MCF 10A (cell line): ENCODE measurements around the gene BNIP5. TPM values are rescaled to one million over a fixed set of nuclear protein-coding genes. Genes with fewer than 3 reads are reported as not detected.
A peak's percentile ranks its signal among the peaks of the same experiment; 100 is the strongest.

Source experiments
- BruUV-seq: library from RNA; stranded (reverse); fragments of 400-500 nt; replicated peaks from 2 replicates; lab custom pipeline; 2021; lab: Mats Ljungman, UMichigan
- CTCF ChIA-PET: fragments of 300-600 bp; sonication (Branson Sonifier 250); formaldehyde crosslinking; extraction: SDS; loops from one replicate; lab custom pipeline; 2021; ENCODE audit warnings: antibody characterized with exemption, inconsistent platforms; lab: Yijun Ruan, JAX
- POLR2A ChIA-PET: fragments of 300-600, 350-650 bp; sonication (Branson Sonifier 250); formaldehyde crosslinking; extraction: SDS; loops from one replicate; lab custom pipeline; 2020; ENCODE audit warnings: antibody characterized with exemption, inconsistent platforms; lab: Yijun Ruan, JAX
- DNase-seq: peaks from one replicate; pipeline ENCODE4 v3.0.0-alpha.2; 2018; ENCODE audit not compliant: unreplicated experiment
- H3K27ac Mint-ChIP-seq: one replicate; pipeline ENCODE4 v1.8.0; 2022; ENCODE audit warnings: mild to moderate bottlenecking, low read depth, mixed read lengths; ENCODE audit not compliant: unreplicated experiment
- H3K27me3 Mint-ChIP-seq: one replicate; pipeline ENCODE4 v1.8.0; 2022; ENCODE audit warnings: mixed read lengths; ENCODE audit not compliant: insufficient read depth, unreplicated experiment
- H3K36me3 Mint-ChIP-seq: one replicate; pipeline ENCODE4 v1.8.0; 2022; ENCODE audit warnings: mild to moderate bottlenecking, moderate library complexity, mixed read lengths; ENCODE audit not compliant: insufficient read depth, unreplicated experiment
- H3K4me1 Mint-ChIP-seq: one replicate; pipeline ENCODE4 v1.8.0; 2022; ENCODE audit warnings: mixed read lengths; ENCODE audit not compliant: insufficient read depth, unreplicated experiment
- H3K4me3 Mint-ChIP-seq: one replicate; pipeline ENCODE4 v1.8.0; 2022; ENCODE audit warnings: mild to moderate bottlenecking, moderate library complexity, mixed read lengths; ENCODE audit not compliant: unreplicated experiment
- H3K9me3 Mint-ChIP-seq: one replicate; pipeline ENCODE4 v1.8.0; 2022; ENCODE audit warnings: mixed read lengths; ENCODE audit not compliant: unreplicated experiment
- intact Hi-C: fragments of 100-400 bp; cut with micrococcal nuclease; formaldehyde crosslinking; loops from 2 replicates; pipeline ENCODE4 v1.14.1; 2022
- total RNA-seq: library from RNA; stranded (reverse); gene quantifications from 2 replicates; pipeline ENCODE4 v1.2.3, GENCODE V29; 2022
- TF ChIP-seq, protein P1 (sequence below): fragments of 200-600 bp; IDR thresholded peaks from one replicate; pipeline ENCODE4 v1.8.0; 2022; ENCODE audit warnings: antibody characterized with exemption, mild to moderate bottlenecking; ENCODE audit not compliant: unreplicated experiment

Gene BNIP5
- total RNA-seq, 1 experiment from 2014 or later, result not detected

DNA sequence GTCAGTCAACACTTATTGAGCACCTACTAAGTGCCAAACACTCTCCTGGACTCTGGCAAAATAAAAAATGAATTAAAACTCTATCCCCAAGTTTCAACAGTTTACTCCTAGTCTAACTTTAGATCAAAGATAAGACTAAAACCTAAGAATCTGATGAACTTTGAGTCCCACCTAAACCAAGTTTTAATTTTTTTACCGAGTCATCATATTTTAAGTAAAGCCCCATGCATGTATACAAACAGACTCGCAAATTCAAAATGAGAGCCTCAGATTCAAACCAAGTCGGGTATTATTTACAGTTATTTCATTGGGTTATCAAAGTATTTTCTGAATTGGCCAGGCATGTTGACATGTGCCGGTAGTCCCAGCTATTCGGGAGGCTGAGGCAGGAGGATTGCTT, 28.2 kb downstream of the BNIP5 start:
- no peak for DNase-seq
- BruUV-seq, result no TSS peak
- Mint-ChIP-seq H3K4me3 (no peak overlapping the region), H3K36me3 (no peaks in the 10 kb centered on the region), H3K4me1 (no peaks in the 10 kb centered on the region), H3K27ac (no peak overlapping the region), H3K9me3 (no peaks in the 10 kb centered on the region), H3K27me3 (no peaks in the 10 kb centered on the region)
- CTCF ChIA-PET, result interaction anchor here (1.1 to 1.2 kb wide), 2 partner anchors 19 to 184 kb away, joined by 3 to 4 read pairs; no protein-coding TSS in a partner anchor
- TF ChIP-seq, protein P1, sequence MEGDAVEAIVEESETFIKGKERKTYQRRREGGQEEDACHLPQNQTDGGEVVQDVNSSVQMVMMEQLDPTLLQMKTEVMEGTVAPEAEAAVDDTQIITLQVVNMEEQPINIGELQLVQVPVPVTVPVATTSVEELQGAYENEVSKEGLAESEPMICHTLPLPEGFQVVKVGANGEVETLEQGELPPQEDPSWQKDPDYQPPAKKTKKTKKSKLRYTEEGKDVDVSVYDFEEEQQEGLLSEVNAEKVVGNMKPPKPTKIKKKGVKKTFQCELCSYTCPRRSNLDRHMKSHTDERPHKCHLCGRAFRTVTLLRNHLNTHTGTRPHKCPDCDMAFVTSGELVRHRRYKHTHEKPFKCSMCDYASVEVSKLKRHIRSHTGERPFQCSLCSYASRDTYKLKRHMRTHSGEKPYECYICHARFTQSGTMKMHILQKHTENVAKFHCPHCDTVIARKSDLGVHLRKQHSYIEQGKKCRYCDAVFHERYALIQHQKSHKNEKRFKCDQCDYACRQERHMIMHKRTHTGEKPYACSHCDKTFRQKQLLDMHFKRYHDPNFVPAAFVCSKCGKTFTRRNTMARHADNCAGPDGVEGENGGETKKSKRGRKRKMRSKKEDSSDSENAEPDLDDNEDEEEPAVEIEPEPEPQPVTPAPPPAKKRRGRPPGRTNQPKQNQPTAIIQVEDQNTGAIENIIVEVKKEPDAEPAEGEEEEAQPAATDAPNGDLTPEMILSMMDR, result no peak
- intact Hi-C loops, result no loop called here
- POLR2A ChIA-PET, result no interaction called here

- intact Hi-C loops, result no loop called here
- TF ChIP-seq, protein P1, result no peak
- CTCF ChIA-PET, result interaction anchor here (0.6 to 2.0 kb wide), 2 partner anchors 14 to 54 kb away, joined by 3 to 9 read pairs; no protein-coding TSS in a partner anchor
Observed at GRCh38 chr6:36306375-36306774, 30.3 kb downstream of the BNIP5 start.

DNA sequence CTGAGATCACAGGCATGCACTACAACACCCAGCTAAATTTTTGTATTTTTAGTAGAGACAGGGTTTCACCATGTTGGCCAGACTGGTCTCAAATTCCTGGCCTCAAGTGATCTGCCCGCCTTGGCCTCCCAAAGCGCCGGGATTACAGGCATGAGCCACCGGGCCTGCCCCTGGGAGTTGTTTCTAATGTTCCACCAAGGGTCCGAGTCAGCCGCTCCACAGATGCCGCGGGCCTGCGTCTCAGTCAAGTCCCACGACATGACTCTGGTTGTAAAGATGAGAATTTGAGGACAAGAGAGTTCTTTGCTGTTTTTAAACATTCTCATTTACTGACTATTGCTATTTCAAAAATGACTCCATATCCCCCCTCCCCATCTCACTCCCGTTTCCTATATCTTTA, 30.8 kb downstream of the BNIP5 start:
- no peak overlapping the region for H3K27ac Mint-ChIP-seq
- H3K9me3 Mint-ChIP-seq, result no peaks in the 10 kb centered on the region
- no peaks in the 10 kb centered on the region for H3K36me3 Mint-ChIP-seq
- no peak overlapping the region for H3K4me3 Mint-ChIP-seq
- no peak for DNase-seq
- TF ChIP-seq, protein P1, result no peak
- intact Hi-C loops, result no loop called here
- H3K27me3 Mint-ChIP-seq, result no peaks in the 10 kb centered on the region
- no peaks in the 10 kb centered on the region for H3K4me1 Mint-ChIP-seq
- ChIA-PET POLR2A (no interaction called here), CTCF (interaction anchor here (2.0 kb wide), 1 partner anchor 55 kb away, joined by 9 read pairs; no protein-coding TSS in a partner anchor)
- BruUV-seq, result no TSS peak

More at GRCh38 chr6:36306375-36306774, 30.3 kb downstream of the BNIP5 start:
- H3K27ac Mint-ChIP-seq, result no peak overlapping the region
- POLR2A ChIA-PET, result no interaction called here
- no peaks in the 10 kb centered on the region for H3K27me3 Mint-ChIP-seq
- no peaks in the 10 kb centered on the region for H3K9me3 Mint-ChIP-seq
- no peak overlapping the region for H3K4me3 Mint-ChIP-seq
- no TSS peak for BruUV-seq
- H3K36me3 Mint-ChIP-seq, result no peaks in the 10 kb centered on the region
- DNase-seq, result no peak
- H3K4me1 Mint-ChIP-seq, result no peaks in the 10 kb centered on the region

- BruUV-seq, result no TSS peak
- no peaks in the 10 kb centered on the region for H3K4me1 Mint-ChIP-seq
- TF ChIP-seq, protein P1, result peak; percentile 85
- ChIA-PET POLR2A (interaction anchor here (0.7 kb wide), 1 partner anchor 409 kb away, joined by 3 read pairs; no protein-coding TSS in a partner anchor), CTCF (interaction anchor here (0.5 to 2.4 kb wide), 27 partner anchors 8 to 1971 kb away, joined by 3 to 16 read pairs (median 4); no protein-coding TSS in a partner anchor)
- H3K27me3 Mint-ChIP-seq, result no peaks in the 10 kb centered on the region
- H3K36me3 Mint-ChIP-seq, result no peaks in the 10 kb centered on the region
- H3K9me3 Mint-ChIP-seq, result no peaks in the 10 kb centered on the region
- H3K27ac Mint-ChIP-seq, result no peak overlapping the region
- intact Hi-C loops, result loop anchor here (1.0 kb wide), 2 partner anchors 58 to 107 kb away; no protein-coding TSS in a partner anchor
- H3K4me3 Mint-ChIP-seq, result no peak overlapping the region
- DNase-seq, result peak; percentile 94
Observed at GRCh38 chr6:36302227-36302976, 34.3 kb downstream of the BNIP5 start.
